Spinal cord (tissue), 10 donors: ENCODE data around the gene GADD45G. TPM values are rescaled to one million over a fixed set of nuclear protein-coding genes. Genes with fewer than 3 reads are reported as not detected.

Experiments used
- DNase-seq, 6 donors: peaks; one replicate each; pipeline versions ENCODE4 v3.0.0 to v3.0.0-alpha.2; 2013 to 2015; ENCODE audit warnings: low spot score in 6 of 6, low read depth in 4 of 6
- H3K27ac ChIP-seq: one replicate; pipeline ENCODE4 v1.5.1; 2013; ENCODE audit warnings: low read depth, low read length, control low read depth
- H3K27me3 ChIP-seq: one replicate; pipeline ENCODE4 v1.6.1; 2013; ENCODE audit warnings: low read length; ENCODE audit not compliant: control insufficient read depth, insufficient read depth
- H3K36me3 ChIP-seq: one replicate; pipeline ENCODE4 v1.6.1; 2013; ENCODE audit warnings: low read length; ENCODE audit not compliant: control insufficient read depth, insufficient read depth
- H3K4me1 ChIP-seq: one replicate; pipeline ENCODE4 v1.6.1; 2013; ENCODE audit warnings: low read length; ENCODE audit not compliant: control insufficient read depth, insufficient read depth
- H3K4me3 ChIP-seq: one replicate; pipeline ENCODE4 v1.5.1; 2013; ENCODE audit warnings: low read depth, low read length, control low read depth
- H3K9me3 ChIP-seq: one replicate; pipeline ENCODE4 v1.6.1; 2013; ENCODE audit warnings: low read length; ENCODE audit not compliant: control insufficient read depth, insufficient read depth
- WGBS: methylation state at CpG from one replicate; pipeline ENCODE4 v1.1.5; 2013; ENCODE audit warnings: missing lambda C conversion rate; ENCODE audit not compliant: insufficient coverage; 5-methylcytosine and 5-hydroxymethylcytosine counted together
- polyA plus RNA-seq, 2 donors: library from polyadenylated mRNA; unstranded; fragments of 120-200 nt; gene quantifications; one replicate each; pipeline ENCODE4 v1.2.1, GENCODE V29; 2013; ENCODE audit not compliant: insufficient read length in 2 of 2
- total RNA-seq, 2 donors: library from RNA; depleted of rRNA in 1 of 2; stranded (reverse); fragments of 120-200 nt in 1 of 2; fragments of >200 nt in 1 of 2; gene quantifications; one replicate each; pipeline versions ENCODE4 v1.2.3 to v1.2.4, GENCODE V29; 2013 to 2014
- donor health status: healthy.

The GADD45G gene
- total and polyA plus RNA-seq, 4 donors = 5.5 to 16.7 (median 10.7) TPM

GRCh38 chr9:89608641-89609335, 4.0 kb downstream of the GADD45G start:
- Histone ChIP-seq H3K36me3 (peaks cover 8% of the 10 kb centered on the region), H3K4me1 (peaks cover 30% of the 10 kb centered on the region), H3K27me3 (peaks cover 11% of the 10 kb centered on the region), H3K4me3 (no peak overlapping the region), H3K27ac (no peak overlapping the region), H3K9me3 (peaks cover 5% of the 10 kb centered on the region)
- DNase-seq = no peak
- 78% methylated on average over 1 of the region's 3 CpGs for WGBS

- Histone ChIP-seq H3K36me3 (peaks cover 8% of the 10 kb centered on the region), H3K27ac (no peak overlapping the region), H3K4me3 (no peak overlapping the region), H3K9me3 (peaks cover 5% of the 10 kb centered on the region), H3K4me1 (peaks cover 23% of the 10 kb centered on the region), H3K27me3 (peaks cover 10% of the 10 kb centered on the region)
- no peak for DNase-seq
- 64% methylated on average over 5 of the region's 8 CpGs for WGBS
Measured at GRCh38 chr9:89609426-89610006, 4.7 kb downstream of the GADD45G start.

- DNase-seq = no peak
- Histone ChIP-seq H3K4me1 (peaks cover 15% of the 10 kb centered on the region), H3K27me3 (peaks cover 8% of the 10 kb centered on the region), H3K36me3 (peaks cover 8% of the 10 kb centered on the region), H3K4me3 (no peak overlapping the region), H3K27ac (no peak overlapping the region), H3K9me3 (peaks cover 5% of the 10 kb centered on the region)
- WGBS = 84% methylated on average over 7 of the region's 7 CpGs
Measured at GRCh38 chr9:89610391-89610925, 5.6 kb downstream of the GADD45G start.

- no peak overlapping the region for H3K27ac ChIP-seq
- H3K4me1 ChIP-seq = peaks cover 5% of the 10 kb centered on the region
- peaks cover 6% of the 10 kb centered on the region for H3K27me3 ChIP-seq
- 59% methylated on average over 4 of the region's 5 CpGs for WGBS
- DNase-seq = no peak
- H3K9me3 ChIP-seq = peaks cover 5% of the 10 kb centered on the region
- H3K36me3 ChIP-seq = no peaks in the 10 kb centered on the region
- no peak overlapping the region for H3K4me3 ChIP-seq
Measured at GRCh38 chr9:89611425-89611824, 6.6 kb downstream of the GADD45G start.

GRCh38 chr9:89612566-89613278, 7.9 kb downstream of the GADD45G start:
- Histone ChIP-seq H3K4me1 (no peaks in the 10 kb centered on the region), H3K36me3 (no peaks in the 10 kb centered on the region), H3K4me3 (no peak overlapping the region), H3K9me3 (peaks cover 5% of the 10 kb centered on the region), H3K27me3 (peaks cover 2% of the 10 kb centered on the region), H3K27ac (no peak overlapping the region)
- 96% methylated on average over 15 of the region's 17 CpGs for WGBS
- no peak for DNase-seq

GRCh38 chr9:89613912-89614892, 9.4 kb downstream of the GADD45G start:
- Histone ChIP-seq H3K27me3 (no peaks in the 10 kb centered on the region), H3K4me3 (no peak overlapping the region), H3K27ac (no peak overlapping the region), H3K4me1 (no peaks in the 10 kb centered on the region), H3K9me3 (peaks cover 5% of the 10 kb centered on the region), H3K36me3 (no peaks in the 10 kb centered on the region)
- DNase-seq = peak in 1 of 6 donors; percentile 39
- 80% methylated on average over 5 of the region's 10 CpGs for WGBS

- Histone ChIP-seq H3K27ac (no peak overlapping the region), H3K9me3 (peaks cover 5% of the 10 kb centered on the region), H3K4me3 (no peak overlapping the region), H3K4me1 (no peaks in the 10 kb centered on the region), H3K27me3 (no peaks in the 10 kb centered on the region), H3K36me3 (no peaks in the 10 kb centered on the region)
- no peak for DNase-seq
- WGBS = 80% methylated on average over 2 of the region's 2 CpGs
Measured at GRCh38 chr9:89615661-89616060, 10.8 kb downstream of the GADD45G start.

GRCh38 chr9:89616411-89616810, 11.6 kb downstream of the GADD45G start:
- Histone ChIP-seq H3K36me3 (no peaks in the 10 kb centered on the region), H3K27ac (no peak overlapping the region), H3K9me3 (peaks cover 5% of the 10 kb centered on the region), H3K4me1 (peaks cover 2% of the 10 kb centered on the region), H3K27me3 (no peaks in the 10 kb centered on the region), H3K4me3 (no peak overlapping the region)
- 89% methylated on average over 7 of the region's 9 CpGs for WGBS
- DNase-seq = no peak

- DNase-seq = no peak
- Histone ChIP-seq H3K27me3 (no peaks in the 10 kb centered on the region), H3K9me3 (no peaks in the 10 kb centered on the region), H3K4me3 (no peak overlapping the region), H3K4me1 (peaks cover 3% of the 10 kb centered on the region), H3K27ac (no peak overlapping the region), H3K36me3 (no peaks in the 10 kb centered on the region)
- 92% methylated on average over 2 of the region's 2 CpGs for whole genome bisulfite sequencing
Measured at GRCh38 chr9:89617978-89618377, 13.2 kb downstream of the GADD45G start.
